Measurements from ENCODE around the gene SEPTIN2.
A peak's percentile ranks its signal among the peaks of the same experiment; 100 is the strongest.
"Not testable (repeated sequence)": the region's sequence is repeated elsewhere in the genome, so short reads cannot be mapped to it uniquely, and the experiment has no call there.

The SEPTIN2 gene

DNA sequence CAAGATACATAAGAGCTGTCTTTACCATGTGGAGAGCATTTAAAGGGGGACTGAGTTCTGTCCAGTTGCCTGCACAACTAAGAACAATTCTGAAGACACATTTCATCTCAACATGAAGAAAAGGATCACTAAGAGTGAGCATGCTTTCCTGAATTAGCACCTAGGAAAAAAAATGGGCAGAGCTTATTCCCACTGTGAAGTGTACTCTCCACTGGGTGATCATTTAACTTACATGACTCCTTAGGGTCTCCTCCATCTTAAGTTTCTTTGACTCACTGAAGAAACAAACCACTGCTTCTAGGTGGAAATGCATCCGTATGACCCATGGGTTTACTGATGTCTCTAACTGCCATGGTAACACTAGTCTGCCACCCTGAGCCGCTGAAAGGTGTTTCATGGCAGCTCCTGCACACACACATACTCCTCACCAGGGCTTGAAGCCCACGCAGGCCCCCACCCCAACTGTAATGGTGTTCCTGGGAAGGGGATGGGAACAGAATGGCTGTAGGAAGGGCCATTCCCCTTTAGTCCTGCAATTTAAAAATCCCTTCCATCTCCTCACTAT is 27.3 kb upstream of the SEPTIN2 start:
- no peak for DNase-seq

DNA sequence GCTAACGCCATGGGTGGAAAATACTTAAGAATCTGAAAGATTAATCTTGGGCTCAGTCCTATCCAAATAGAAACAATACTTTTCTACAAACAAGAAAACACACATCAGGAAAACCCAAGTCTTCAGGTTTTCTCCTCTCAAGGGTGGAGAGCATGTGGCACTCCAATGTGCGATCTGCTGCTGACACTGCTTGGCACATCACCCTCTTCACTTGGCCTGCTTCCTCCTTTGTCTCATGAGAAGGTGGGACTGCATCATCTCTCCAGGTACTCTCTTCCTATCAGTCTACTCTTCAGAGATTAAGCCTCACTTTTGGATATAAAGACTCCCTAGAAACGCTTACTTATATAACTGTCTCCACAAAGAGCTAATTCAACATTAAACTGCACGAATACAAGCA is 26.7 kb upstream of the SEPTIN2 start:
- no peak for DNase-seq

DNA sequence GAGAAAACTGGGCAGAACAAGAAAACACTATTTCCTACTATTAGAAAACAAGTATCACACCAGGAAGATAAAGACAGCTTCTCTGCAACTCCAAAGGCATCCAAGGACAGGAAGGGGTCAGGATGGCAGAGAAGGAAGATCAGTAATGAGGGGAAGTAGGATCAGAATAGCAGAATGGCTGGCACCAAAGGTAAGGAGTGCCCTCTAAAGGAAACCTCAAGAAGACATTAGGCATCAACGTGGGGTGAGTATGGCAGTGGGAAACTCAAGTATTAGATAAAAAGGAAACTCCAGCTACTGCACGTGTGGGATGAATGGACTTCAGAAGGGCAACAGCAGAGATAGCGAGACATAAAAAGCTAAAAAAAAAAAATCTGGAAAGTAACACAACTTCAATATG is 26.1 kb upstream of the SEPTIN2 start:
- DNase-seq: no peak

DNA sequence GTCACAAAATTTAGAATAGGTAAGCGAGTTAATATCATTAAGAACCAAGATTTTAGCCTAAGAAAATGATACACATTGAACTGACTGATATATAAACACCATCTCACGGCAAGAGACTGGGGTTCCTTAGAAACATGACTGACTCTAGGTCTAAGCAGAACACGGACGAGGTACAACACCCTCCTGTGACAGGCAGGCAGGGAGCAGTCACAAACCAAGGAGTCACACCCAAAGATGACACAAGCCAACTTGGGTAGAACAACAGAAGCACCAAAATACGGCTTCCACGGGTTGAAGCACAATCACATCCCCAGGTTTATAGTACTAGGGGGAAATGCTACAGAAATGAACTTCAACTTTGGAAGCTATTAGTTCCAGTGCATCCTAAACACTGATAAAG is 24.6 kb upstream of the SEPTIN2 start:
- DNase-seq: no peak

DNA sequence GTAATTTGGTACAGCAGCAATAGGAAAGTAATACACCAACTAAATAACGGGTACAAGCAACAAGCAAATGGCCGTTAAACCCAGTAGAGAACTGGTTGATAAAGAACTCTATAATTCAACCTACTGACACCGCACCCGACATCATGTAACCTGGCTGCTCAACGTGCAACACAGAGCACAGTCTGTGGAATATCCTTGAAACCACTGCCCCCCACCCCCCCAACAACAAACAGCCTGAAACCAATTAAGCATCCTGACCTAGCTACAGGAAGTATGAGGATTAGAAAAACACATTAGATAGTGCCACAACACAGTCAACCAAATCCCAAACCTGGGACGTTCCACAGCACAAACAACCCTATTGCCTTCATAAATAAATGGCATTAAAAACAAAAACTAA is 23.7 kb upstream of the SEPTIN2 start:
- no peak for DNase-seq

DNA sequence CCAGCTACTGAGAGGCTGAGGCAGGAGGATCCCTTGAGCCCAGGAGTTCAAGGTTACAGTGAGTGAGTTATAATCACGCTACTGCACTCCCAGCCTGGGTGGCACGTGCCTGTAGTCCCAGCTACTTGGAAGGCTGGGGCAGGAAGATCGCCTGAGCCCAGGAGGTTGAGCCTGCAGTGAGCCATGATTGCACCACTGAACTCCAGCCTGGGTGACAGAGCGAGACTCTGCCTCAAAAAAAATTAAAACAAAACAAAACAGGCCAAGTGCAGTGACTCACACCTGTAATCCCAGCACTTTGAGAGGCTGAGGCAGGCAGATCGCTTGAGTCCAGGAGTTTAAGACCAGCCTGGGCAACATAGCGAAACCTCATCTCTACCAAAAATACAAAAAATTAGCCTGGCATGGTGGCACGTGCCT is 22.3 kb upstream of the SEPTIN2 start:
- DNase-seq: not testable (repeated sequence)

DNA sequence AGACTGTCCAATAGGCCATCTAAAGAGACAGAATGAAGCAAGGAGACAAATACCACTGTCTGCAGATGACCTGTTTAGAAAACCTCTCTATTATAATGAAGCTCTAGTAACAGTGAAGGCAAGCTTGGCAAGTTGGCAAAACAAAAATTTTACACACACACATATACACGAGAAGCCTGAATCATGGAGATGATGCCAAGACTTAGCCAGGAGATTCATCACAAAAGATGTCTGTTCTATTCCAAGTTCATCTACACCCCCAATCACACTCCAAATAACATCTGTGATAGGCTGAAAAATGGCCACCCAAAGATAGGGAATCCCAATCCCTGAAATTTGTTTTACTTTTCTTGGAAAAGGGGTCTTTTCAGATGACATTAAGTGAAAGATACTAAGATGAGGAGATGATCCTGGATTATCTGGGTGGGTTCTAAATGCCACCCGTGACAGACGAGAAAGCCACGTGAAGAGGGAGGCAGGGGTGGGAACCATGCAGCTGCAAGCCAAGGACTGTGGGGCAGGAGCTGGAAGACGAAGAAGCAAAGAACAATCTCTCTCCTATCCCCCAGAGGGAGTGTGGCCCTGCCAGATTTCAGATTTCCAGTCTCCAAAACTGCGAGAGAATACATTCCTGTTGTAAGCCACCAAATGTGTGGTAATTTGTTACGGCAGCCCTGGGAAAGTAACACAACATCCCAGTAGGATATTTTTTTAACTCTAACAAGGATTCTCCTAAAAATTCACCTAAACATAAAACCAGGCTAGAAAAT is 20.2 kb upstream of the SEPTIN2 start:
- no peak for DNase-seq

DNA sequence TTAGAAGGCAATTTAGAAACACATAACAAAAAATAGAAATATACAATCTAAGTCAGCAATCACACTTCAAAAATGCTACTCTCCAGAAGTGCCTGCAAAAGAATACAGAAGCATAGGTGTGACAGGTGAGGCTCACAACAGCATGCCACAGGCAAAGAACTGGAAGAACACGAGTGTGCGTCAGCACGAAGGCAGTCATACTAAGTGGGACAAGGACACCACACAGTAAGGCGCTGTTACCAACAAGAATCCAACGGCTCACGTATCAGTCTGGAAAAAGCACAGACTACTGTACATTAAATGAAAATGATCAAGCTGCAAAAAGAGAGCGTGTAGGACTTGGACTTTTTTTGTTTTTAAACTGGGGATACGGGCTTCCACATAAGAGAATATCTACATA is 19.0 kb upstream of the SEPTIN2 start:
- DNase-seq: no peak

DNA sequence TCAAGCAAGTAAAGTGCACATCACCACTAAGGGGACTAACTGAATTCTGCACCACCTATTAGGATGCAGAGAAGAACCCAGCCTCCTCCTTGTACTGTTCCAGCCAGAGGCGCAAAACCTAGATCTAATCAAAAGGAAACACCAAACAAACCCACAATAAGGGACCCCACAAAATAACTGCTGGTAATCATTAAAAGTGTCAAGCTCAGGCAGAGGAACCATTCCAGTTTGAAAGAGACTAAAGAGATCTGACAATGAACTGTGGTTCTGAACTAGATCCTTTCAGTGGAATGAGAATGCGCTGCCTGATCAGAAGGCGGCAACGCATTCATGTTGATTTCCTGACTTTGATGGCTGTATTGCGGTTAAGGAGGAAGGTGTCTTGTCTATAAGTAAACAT is 17.1 kb upstream of the SEPTIN2 start:
- DNase-seq: no peak

DNA sequence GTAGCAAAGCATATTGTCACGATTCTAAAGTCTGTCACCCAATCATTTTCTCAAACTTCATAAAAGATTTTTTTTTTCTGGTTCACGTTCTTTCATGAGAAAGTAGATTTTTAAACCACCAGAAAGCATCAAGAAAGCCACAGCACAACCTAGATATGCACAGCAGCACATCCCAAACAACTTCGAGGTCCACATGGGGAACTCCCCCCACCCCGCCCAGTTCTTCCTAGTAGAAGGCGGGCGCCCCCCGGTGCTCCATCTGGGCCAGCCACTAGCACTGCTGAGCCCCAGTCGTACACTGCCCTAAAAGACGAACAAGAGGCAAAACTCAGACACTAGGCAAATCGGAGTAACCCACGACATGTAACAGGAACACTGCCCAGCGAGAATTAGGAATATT is 15.7 kb upstream of the SEPTIN2 start:
- DNase-seq: no peak

DNA sequence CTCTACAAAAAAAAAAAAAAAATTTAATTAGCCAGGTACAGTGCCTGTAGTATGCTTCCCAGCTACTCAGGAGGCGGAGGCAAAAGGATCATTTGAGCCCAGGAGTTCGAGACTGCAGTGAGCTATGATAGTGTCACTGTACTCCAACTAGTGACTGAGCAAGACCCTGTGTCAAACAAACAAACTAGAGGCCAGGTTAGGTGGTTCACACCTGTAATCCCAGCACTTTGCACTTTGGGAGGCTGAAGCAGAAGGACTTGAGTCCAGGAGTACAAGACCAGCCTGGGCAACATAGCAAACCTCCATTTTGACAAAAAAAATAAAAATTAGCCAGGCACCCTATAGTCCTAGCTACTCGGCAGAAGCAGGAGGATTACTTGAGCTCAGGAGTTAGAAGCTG is 13.6 kb upstream of the SEPTIN2 start:
- DNase-seq: no peak

DNA sequence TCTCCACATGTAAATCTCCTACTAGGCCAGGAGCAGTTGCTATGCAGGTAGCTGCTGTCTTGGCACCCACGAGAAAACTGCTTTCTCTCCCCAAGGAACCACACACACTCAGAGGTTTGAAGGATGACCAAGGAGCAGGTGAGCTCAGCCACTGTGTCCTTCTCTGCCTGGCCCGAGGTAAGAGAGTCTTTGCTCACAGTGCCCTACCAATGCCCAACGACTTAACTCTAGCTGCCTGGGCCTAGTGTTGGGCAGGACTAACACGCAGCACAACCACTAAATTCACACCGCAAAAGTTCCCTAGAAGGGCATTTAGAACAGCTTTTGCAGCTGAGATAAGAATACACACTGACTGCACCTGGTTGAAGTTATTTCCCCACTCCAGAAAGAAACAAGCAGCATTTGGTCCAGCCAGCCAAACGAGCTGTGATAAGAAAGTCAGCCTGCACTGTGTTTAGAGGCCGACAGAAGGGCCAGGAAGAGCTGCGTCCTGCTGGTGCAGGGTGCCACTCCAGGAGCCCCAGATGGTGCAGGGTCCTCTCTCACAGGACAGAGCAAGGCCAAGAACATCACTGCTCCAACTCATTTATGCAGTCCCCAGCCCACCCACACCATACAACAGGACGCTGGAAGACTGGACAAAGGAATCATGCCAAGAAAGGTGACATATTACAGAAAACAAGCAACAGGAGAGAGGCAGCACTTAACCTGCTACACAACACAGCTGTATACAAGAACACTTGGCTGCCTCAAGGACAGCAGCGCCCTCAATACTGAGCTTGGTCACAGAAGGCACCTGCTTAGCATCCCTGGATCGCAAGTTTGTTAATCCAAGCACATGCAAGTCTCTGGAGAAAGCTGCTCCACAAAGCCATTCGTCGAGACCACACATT is 12.7 kb upstream of the SEPTIN2 start:
- DNase-seq: no peak

DNA sequence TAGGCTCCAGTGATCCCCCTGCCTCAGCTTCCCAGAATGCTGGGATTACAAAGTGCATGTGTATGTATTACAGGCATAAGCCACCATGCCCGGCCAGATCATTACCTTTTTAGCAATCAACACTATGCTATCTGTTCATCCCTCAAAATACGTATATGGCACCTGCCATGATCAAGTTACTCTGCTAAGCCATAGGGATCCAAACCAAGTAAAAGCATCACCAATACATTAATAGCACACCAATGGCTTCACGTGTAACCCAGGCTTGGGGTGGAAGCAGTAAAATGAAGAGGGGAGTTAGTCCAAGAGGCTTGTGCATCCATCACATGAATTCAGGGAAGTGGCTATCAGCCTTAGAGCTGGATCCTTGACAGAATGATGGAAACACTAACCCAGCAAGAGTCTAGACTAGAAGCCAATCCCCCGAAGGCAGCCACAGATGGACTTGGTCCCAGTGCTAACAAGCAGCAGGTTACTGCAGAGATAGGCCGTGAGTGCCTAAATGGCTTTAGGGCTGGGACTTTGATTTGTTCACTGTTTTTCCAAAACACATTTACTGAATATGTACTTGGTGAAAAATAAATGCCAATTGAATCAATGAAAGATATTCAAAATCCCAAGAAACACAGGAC is 11.6 kb upstream of the SEPTIN2 start:
- no peak for DNase-seq

DNA sequence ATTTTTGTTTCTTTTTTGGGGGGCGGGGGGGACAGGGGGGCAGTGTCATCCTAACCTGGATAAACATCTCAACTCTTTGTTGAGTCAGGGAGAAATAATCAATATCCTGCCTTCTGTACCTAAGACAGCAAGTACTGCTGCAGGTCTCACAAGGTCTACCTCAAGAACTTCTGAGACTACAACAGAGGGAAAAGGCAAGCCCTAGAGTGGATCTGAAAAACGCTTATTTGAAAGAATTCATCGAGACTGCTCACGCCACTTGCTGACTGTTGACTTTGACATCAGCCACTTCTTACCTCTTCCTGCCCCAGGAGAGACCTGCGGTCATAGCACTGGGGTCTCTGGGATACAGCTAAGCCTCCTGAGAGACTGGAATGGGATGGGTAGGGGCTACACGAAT is 8.7 kb upstream of the SEPTIN2 start:
- no peak for DNase-seq

DNA sequence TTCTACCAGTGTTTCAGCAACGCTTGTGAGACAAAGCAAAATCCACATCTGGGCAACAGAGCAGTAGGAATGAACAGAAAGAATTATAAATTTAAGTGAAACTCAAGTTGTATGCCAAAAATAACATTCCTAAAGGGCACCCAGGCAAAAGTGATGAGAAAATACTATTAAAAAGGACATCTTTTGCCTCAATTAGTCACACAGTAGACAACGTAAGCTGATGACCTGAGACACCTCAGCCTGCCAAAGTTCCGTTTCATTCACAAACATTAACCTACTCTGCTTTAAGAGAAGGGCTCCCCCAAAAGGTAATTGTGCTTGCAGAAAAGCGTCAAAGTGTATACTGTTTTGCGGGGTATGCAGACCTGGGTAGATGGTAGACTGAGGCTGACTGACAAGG is 7.5 kb upstream of the SEPTIN2 start:
- DNase-seq: no peak

DNA sequence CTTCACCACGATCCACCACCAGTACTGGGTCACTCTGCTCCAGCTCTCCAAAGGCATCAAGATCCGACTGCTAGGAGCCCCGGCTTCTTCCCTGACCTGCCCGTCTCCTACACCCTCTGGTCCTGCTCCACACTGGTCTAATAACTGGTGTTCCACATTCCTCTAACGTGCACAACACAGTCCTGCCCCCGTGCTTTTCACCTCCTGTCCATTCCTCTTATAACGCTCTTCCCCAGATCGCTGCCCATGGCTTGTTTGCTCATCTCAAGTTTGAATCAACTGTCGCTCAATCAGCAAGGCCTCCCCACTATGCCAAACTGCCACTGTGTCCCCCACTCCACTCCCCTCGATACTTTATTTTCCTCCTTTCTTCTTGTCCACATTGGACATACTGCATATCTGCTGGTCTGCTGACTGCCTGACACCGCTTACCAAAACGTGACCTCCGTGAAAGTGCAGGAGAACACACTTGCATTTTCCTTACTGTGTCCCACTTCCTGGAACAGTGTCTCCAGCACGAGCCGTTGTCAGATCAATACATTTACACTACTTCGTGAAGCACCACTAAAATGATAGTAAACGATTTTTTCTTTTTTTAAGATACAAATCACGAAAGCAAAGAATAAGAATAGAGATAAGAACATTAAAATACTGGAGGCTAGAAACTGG is 6.8 kb upstream of the SEPTIN2 start:
- no peak for DNase-seq

DNA sequence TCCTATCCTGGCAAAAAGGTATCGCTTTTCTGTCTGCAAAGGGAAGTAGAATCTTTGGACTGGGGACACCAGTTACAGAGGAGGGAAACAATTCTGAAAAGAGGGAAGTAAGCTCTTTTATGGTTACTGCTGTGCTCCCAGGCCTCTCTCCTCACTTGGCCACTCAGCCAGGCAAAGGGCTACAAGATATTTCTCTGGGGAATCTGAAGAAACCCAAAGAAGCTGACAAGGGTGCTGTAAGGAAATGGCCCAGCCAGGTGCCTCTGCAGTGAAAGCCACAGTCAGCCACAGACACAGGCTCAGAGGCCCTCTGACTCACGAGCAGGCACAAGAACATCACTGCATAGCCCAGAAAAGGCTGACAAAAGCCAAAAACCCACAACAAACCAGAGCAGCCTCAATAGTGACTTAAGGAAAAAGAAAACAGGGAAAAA is 6.0 kb upstream of the SEPTIN2 start:
- DNase-seq: peak; percentile 50 to 56

DNA sequence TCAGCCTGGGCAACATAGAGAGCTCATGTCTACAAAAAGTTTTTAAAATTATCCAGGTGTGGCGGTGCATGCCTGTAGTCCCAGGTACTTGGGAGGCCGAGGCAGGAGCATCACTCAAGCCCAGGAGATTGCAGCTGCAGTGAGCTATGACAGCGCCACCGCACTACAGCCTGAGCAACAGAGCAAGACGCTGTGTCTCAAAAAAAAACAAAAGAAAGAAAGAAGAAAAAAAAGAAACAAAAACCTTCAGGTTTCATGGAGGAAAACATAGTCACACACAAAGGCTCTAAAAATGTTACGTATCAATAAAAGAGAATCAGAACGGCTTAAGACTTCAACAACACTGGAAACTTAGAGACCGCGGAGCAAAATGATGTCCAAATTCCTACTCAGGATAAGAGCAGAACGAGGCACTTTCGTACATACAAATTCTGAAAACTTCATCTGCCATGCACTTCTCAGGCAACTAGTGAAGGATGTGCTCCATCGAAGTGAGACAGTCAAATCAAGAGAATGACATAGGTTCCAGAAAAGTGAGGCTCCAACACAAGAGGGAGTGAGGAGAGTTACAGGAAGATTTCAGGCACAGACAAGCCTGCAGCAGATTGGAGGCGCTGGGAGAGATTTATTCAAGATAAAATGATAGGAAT is 4.7 kb upstream of the SEPTIN2 start:
- DNase-seq: no peak

DNA sequence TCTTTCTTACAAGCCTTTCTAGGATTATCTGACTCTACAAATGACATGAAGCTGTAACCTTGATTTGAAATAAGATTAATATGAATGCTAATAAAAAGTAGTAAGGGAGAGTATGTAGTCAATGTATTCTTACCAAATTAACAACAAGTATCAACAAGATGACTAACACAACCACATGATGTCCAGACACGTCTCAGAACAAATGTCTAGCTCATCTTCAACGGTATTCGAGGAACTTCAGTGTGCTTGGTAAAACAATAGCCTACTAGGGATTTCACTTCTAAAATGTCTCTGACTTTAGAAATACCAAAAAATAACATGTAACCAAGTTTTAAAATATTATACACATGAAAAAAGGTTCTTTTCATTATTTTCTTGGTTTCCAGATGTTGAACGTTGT is 3.6 kb upstream of the SEPTIN2 start:
- DNase-seq: peak; percentile 38 to 40

DNA sequence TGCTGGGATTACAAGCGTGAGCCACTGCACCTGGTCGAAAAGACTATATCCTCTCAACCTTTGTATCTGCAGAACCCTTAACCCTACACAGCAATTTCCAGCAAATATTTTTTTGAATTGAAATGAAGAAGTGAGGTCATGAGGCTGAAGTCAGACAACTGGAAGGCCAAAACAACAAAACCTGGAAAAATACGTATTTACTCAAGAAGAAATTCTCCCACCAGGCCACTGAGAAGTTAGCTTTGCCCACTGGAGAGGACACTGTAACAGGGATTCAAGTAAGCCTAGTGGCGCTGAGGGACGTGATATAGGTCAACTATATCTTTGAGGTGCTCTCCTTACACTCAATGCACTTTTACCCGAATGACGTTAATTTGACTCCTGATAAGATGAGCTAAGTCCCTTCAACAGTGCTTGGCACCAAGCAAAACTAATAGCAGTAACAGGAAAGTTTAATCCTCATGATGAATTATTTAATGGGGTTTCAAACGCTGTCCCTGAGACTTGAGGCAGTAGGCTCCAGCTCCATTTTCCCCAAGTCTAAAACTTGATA is 2.1 kb upstream of the SEPTIN2 start:
- DNase-seq: no peak

DNA sequence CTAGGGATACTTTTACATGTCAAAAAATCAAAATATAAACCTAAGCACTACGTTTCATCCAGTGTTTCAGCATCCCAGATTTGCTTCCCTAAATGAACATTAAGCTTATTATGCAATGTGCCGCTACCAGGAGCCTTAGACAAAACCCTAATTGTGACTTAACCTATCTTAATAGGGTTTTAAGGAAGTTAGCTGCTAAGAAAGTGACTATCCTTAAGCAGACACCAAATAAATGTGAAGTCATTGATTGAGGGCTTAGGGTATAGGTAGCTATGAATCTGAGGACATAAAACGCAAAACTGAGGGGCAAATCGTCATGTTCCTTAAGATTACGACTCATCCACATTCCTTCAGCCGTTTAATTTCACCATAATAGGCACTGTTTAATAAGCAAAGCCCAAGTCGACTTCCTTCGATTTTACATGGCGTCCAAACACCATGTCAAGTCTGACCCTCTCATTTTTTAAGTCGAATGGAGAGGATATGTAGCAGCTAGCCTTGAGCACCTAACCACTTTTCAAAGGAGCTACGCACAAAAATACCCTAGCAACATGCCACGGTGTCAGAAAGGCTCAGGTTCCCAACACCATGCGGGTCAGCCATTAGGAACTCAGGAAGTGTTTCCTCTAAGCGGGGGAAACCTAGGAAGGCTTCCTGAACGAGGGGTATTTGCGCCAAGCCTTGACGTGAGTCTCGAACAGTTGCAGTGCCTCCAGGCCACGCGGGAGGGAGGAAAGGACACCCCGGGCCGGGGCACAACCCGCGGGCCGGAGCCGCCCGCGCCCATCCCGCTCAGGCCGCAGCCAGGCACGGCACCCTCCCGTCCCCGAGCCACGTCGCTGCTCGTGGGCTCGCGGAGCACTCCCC is 1.3 kb upstream of the SEPTIN2 start:
- DNase-seq: peak; percentile 82 to 92

Measured in inflammatory macrophage (primary cell).